Measurements from ENCODE around the gene CHAF1A.

Gene CHAF1A

DNA sequence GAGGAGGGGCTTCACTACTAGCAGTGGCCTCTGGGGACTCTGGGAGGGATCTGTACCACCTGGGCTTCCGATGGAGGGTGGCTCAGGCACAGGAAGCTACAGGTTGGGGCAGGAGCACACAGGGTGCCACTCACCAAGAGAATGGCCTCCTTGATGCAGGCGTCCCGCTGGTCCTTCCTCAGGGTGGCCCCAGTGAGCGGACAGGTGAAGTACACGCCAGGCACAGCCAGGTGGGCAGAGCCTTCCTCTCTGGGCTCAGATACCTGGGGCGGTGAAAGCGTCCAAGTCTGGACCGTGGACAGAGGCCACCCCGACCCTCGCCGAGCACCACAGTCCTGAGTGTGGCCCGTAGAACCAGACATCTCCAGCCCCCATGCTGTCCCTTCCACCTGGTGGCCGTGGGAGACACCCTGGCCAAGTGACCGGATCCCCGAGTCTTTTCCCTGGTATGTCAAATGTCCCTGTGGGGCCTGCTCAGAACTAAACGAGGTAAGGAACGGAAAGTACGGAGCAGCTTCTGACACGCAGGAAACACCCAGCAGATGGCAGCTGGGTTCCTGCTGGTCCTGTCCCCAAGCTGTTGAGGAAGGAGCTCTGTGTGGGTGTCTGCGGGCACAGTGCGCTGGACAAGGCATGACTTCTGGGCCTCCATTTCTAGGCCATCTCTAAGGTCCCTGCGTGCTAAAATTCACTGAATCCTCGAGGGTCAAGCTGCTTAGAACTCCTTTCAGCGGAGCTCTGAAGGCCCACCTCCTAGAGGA lies 50.0 kb downstream of the CHAF1A start:
- Histone ChIP-seq H3K27ac (ENCODE audit: extremely low read depth, low read depth, low read length) (no peak overlapping the region), H3K4me1 (ENCODE audit: control insufficient read depth, insufficient read depth, low read length) (peaks cover 7% of the 10 kb centered on the region), H3K36me3 (ENCODE audit: control insufficient read depth in 2 of 2, insufficient read depth in 1 of 2, low read length in 2 of 2) (peaks cover 21 to 70% of the 10 kb centered on the region in 2 experiments), H3K4me3 (ENCODE audit: low read depth, low read length) (no peak overlapping the region), H3K9me3 (ENCODE audit: control insufficient read depth, insufficient read depth, low read depth, low read length) (no peaks in the 10 kb centered on the region)
- ChIA-PET CTCF (no interaction called here), POLR2A (interaction anchor here (1.3 to 2.0 kb wide), 2 partner anchors 8 to 19 kb away, joined by 6 to 8 read pairs; partner anchors contain the start of gene HDGFL2)
- TF ChIP-seq, protein P1, sequence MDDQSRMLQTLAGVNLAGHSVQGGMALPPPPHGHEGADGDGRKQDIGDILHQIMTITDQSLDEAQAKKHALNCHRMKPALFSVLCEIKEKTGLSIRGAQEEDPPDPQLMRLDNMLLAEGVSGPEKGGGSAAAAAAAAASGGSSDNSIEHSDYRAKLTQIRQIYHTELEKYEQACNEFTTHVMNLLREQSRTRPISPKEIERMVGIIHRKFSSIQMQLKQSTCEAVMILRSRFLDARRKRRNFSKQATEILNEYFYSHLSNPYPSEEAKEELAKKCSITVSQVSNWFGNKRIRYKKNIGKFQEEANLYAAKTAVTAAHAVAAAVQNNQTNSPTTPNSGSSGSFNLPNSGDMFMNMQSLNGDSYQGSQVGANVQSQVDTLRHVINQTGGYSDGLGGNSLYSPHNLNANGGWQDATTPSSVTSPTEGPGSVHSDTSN (CRISPR knock-in tag; IDR thresholded peaks at IDR 0.05), result no peak
- no peak for TF ChIP-seq ZNF2 (tag by site-specific recombination; IDR thresholded peaks at IDR 0.05)
- TF ChIP-seq SCRT1 (tag by site-specific recombination; IDR thresholded peaks at IDR 0.05; ENCODE audit: borderline replicate concordance), result peak; percentile 83; the same call in 1 of the 2 replicates
- TF ChIP-seq, protein P2, sequence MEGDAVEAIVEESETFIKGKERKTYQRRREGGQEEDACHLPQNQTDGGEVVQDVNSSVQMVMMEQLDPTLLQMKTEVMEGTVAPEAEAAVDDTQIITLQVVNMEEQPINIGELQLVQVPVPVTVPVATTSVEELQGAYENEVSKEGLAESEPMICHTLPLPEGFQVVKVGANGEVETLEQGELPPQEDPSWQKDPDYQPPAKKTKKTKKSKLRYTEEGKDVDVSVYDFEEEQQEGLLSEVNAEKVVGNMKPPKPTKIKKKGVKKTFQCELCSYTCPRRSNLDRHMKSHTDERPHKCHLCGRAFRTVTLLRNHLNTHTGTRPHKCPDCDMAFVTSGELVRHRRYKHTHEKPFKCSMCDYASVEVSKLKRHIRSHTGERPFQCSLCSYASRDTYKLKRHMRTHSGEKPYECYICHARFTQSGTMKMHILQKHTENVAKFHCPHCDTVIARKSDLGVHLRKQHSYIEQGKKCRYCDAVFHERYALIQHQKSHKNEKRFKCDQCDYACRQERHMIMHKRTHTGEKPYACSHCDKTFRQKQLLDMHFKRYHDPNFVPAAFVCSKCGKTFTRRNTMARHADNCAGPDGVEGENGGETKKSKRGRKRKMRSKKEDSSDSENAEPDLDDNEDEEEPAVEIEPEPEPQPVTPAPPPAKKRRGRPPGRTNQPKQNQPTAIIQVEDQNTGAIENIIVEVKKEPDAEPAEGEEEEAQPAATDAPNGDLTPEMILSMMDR (tag by site-specific recombination; IDR thresholded peaks at IDR 0.05), result peak; percentile 21; the same call in 1 of the 2 replicates
- peak; percentile 42 for TF ChIP-seq ZNF600 (tag by site-specific recombination; IDR thresholded peaks at IDR 0.05)
- TF ChIP-seq ZXDB (tag by site-specific recombination; IDR thresholded peaks at IDR 0.05), result no peak
- TF ChIP-seq ZNF830 (tag by site-specific recombination; IDR thresholded peaks at IDR 0.05; ENCODE audit: low read depth), result no peak
- no peak for TF ChIP-seq BCL11B (tag by site-specific recombination; IDR thresholded peaks at IDR 0.05; ENCODE audit: low read depth)
- no peak for TF ChIP-seq ZNF837 (tag by site-specific recombination; IDR thresholded peaks at IDR 0.05)
- TF ChIP-seq ZNF544 (tag by site-specific recombination; IDR thresholded peaks at IDR 0.05), result no peak
- no peak for TF ChIP-seq ZNF626 (tag by site-specific recombination; IDR thresholded peaks at IDR 0.05)
- no peak for TF ChIP-seq ZNF561 (tag by site-specific recombination; IDR thresholded peaks at IDR 0.05; ENCODE audit: borderline replicate concordance)
- no peak for TF ChIP-seq ZBTB7A (tag by site-specific recombination; IDR thresholded peaks at IDR 0.05; ENCODE audit: low read depth)
- TF ChIP-seq SCRT2 (tag by site-specific recombination; IDR thresholded peaks at IDR 0.05), result peak; percentile 86
- TF ChIP-seq ZNF350 (tag by site-specific recombination; IDR thresholded peaks at IDR 0.05), result no peak
- no peak for TF ChIP-seq ZNF324 (tag by site-specific recombination; IDR thresholded peaks at IDR 0.05)

DNA sequence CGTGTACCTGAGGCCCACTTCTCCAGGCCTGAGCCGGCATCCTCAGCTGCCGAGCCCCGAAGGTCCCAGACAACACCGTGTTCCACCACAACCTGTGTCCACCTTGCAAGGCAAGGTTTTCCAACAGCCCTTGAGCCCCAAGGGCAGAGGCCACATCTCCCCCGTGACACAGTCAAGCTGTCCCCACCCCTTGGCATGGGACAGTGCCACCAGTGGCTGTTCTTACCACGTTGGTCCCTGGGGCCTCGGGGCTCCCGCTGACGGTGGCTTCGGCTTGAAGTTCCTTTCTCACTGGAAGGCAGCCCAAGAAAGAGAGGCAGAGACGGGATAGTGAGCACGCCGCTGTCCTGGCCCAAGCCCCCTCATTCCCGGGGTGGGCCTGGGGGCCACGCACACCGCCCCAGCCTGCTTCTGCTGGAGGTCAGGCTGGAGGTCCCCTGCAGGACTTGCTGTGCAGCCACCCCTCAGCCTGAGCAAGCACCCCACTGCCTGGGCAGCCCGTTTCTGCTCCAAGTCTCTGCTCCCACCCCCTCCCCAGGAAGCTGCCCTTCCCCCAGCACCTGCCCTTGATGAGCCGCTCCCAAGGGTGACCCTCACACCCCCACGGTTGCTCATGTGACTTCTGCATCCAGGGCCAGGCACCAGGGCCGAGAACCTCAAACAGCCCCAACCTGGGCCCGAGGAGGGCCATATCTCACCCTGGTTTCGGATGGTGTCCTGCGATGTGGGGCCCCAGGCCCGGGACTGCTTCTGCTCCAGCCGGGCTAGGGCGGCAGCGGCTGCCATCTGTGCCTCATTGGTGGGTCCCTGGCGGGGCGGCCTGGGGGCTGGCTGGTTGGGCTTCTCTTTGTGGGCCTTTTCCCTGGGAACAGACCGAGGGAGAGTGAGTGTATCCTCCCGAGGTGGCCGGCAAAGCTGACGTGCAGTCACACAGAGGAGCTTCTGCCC lies 51.1 kb downstream of the CHAF1A start:
- POLR2A ChIA-PET, result interaction anchor here (0.6 to 2.0 kb wide), 3 partner anchors 9 to 28 kb away, joined by 4 to 8 read pairs (median 6); partner anchors contain the start of gene HDGFL2
- Histone ChIP-seq H3K4me3 (ENCODE audit: low read depth, low read length) (no peak overlapping the region), H3K4me1 (ENCODE audit: control insufficient read depth, insufficient read depth, low read length) (peaks cover 7% of the 10 kb centered on the region), H3K27ac (ENCODE audit: extremely low read depth, low read depth, low read length) (0 out of 2 replicates have a peak overlapping the region, but pooled peaks have one; percentile 31), H3K36me3 (ENCODE audit: control insufficient read depth in 2 of 2, insufficient read depth in 1 of 2, low read length in 2 of 2) (peaks cover 21 to 59% of the 10 kb centered on the region in 2 experiments), H3K9me3 (ENCODE audit: control insufficient read depth, insufficient read depth, low read depth, low read length) (no peaks in the 10 kb centered on the region)
- CTCF ChIA-PET, result interaction anchor here (0.6 kb wide), 1 partner anchor 101 kb away, joined by 3 read pairs; no protein-coding TSS in a partner anchor
- TF ChIP-seq ZNF394 (tag by site-specific recombination; IDR thresholded peaks at IDR 0.05; ENCODE audit: borderline replicate concordance) (no peak), ZBTB48 (tag by site-specific recombination; IDR thresholded peaks at IDR 0.05) (peak; percentile 65; the same call in 1 of the 2 replicates), ZNF211 (tag by site-specific recombination; IDR thresholded peaks at IDR 0.05; ENCODE audit: low read depth) (no peak), ZNF658 (tag by site-specific recombination; IDR thresholded peaks at IDR 0.05) (no peak), ZNF707 (tag by site-specific recombination; IDR thresholded peaks at IDR 0.05) (no peak)
- TF ChIP-seq, protein P3, sequence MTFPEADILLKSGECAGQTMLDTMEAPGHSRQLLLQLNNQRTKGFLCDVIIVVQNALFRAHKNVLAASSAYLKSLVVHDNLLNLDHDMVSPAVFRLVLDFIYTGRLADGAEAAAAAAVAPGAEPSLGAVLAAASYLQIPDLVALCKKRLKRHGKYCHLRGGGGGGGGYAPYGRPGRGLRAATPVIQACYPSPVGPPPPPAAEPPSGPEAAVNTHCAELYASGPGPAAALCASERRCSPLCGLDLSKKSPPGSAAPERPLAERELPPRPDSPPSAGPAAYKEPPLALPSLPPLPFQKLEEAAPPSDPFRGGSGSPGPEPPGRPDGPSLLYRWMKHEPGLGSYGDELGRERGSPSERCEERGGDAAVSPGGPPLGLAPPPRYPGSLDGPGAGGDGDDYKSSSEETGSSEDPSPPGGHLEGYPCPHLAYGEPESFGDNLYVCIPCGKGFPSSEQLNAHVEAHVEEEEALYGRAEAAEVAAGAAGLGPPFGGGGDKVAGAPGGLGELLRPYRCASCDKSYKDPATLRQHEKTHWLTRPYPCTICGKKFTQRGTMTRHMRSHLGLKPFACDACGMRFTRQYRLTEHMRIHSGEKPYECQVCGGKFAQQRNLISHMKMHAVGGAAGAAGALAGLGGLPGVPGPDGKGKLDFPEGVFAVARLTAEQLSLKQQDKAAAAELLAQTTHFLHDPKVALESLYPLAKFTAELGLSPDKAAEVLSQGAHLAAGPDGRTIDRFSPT (tag by site-specific recombination; IDR thresholded peaks at IDR 0.05), result 0 out of 2 replicates have a peak, but pooled peaks have one; percentile 38
- TF ChIP-seq, protein P4, sequence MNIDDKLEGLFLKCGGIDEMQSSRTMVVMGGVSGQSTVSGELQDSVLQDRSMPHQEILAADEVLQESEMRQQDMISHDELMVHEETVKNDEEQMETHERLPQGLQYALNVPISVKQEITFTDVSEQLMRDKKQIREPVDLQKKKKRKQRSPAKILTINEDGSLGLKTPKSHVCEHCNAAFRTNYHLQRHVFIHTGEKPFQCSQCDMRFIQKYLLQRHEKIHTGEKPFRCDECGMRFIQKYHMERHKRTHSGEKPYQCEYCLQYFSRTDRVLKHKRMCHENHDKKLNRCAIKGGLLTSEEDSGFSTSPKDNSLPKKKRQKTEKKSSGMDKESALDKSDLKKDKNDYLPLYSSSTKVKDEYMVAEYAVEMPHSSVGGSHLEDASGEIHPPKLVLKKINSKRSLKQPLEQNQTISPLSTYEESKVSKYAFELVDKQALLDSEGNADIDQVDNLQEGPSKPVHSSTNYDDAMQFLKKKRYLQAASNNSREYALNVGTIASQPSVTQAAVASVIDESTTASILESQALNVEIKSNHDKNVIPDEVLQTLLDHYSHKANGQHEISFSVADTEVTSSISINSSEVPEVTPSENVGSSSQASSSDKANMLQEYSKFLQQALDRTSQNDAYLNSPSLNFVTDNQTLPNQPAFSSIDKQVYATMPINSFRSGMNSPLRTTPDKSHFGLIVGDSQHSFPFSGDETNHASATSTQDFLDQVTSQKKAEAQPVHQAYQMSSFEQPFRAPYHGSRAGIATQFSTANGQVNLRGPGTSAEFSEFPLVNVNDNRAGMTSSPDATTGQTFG (tag by site-specific recombination; IDR thresholded peaks at IDR 0.05; ENCODE audit: borderline replicate concordance), result no peak

All from HEK293 (cell line).